Measurements from ENCODE around the gene POC1B. TPM values are rescaled to one million over a fixed set of nuclear protein-coding genes. Genes with fewer than 3 reads are reported as not detected.
A peak's percentile ranks its signal among the peaks of the same experiment; 100 is the strongest.

The POC1B gene
- total RNA-seq, 1 donor, result 19.3 TPM

GRCh38 chr12:89516633-89517032, 9.2 kb downstream of the POC1B start:
- no peak for TF ChIP-seq CTCF (IDR thresholded peaks at IDR 0.05; ENCODE audit: insufficient read depth, low read length)
- H3K4me3 ChIP-seq (ENCODE audit: low read depth, low read length), result no peak overlapping the region

GRCh38 chr12:89514751-89515150, 11.1 kb downstream of the POC1B start:
- no peak for DNase-seq (ENCODE audit: low read depth)
- H3K4me3 ChIP-seq (ENCODE audit: low read depth, low read length), result no peak overlapping the region
- TF ChIP-seq CTCF (IDR thresholded peaks at IDR 0.05; ENCODE audit: insufficient read depth, low read length), result no peak

More at GRCh38 chr12:89516633-89517032, 9.2 kb downstream of the POC1B start:
- no peak for DNase-seq (ENCODE audit: low read depth)

GRCh38 chr12:89513544-89513943, 12.3 kb downstream of the POC1B start:
- TF ChIP-seq CTCF (IDR thresholded peaks at IDR 0.05; ENCODE audit: insufficient read depth, low read length), result no peak
- no peak for DNase-seq (ENCODE audit: low read depth)
- H3K4me3 ChIP-seq (ENCODE audit: low read depth, low read length), result no peak overlapping the region

- no peak overlapping the region for H3K4me3 ChIP-seq (ENCODE audit: low read depth, low read length)
- no peak for TF ChIP-seq CTCF (IDR thresholded peaks at IDR 0.05; ENCODE audit: insufficient read depth, low read length)
- DNase-seq (ENCODE audit: low read depth), result no peak
Observed at GRCh38 chr12:89507015-89507824, 18.6 kb downstream of the POC1B start.

GRCh38 chr12:89506050-89506449, 19.8 kb downstream of the POC1B start:
- H3K4me3 ChIP-seq (ENCODE audit: low read depth, low read length), result no peak overlapping the region
- TF ChIP-seq CTCF (IDR thresholded peaks at IDR 0.05; ENCODE audit: insufficient read depth, low read length), result no peak
- no peak for DNase-seq (ENCODE audit: low read depth)

GRCh38 chr12:89504560-89505346, 21.1 kb downstream of the POC1B start:
- peak; percentile 30 for DNase-seq (ENCODE audit: low read depth)
- TF ChIP-seq CTCF (IDR thresholded peaks at IDR 0.05; ENCODE audit: insufficient read depth, low read length), result no peak
- H3K4me3 ChIP-seq (ENCODE audit: low read depth, low read length), result no peak overlapping the region

All from fibroblast of the aortic adventitia (primary cell).